ENCODE measurements around the gene KIF18A. TPM values are rescaled to one million over a fixed set of nuclear protein-coding genes. Genes with fewer than 3 reads are reported as not detected.
"Not testable (repeated sequence)": the region's sequence is repeated elsewhere in the genome, so short reads cannot be mapped to it uniquely, and the experiment has no call there.

Gene KIF18A
- total and polyA plus RNA-seq, 2 experiments from 2014 or later, result 3.2 to 6.3 TPM

GRCh38 chr11:28104984-28105383 lies 3.0 kb downstream of the KIF18A start:
- H3K4me1 ChIP-seq (ENCODE audit: insufficient read depth), result peaks cover 13% of the 10 kb centered on the region
- no peaks in the 10 kb centered on the region for H4K20me1 ChIP-seq (ENCODE audit: insufficient read depth, poor library complexity, severe bottlenecking)
- no peak for DNase-seq (ENCODE audit: low spot score)
- no peak overlapping the region for H3K4me2 ChIP-seq
- H3K36me3 ChIP-seq (replicated peaks; ENCODE audit: insufficient read depth, low read depth), result no peaks in the 10 kb centered on the region
- H3K9me2 ChIP-seq (replicated peaks; ENCODE audit: insufficient read depth), result no peaks in the 10 kb centered on the region
- WGBS (ENCODE audit: low lambda C conversion rate, missing lambda C conversion rate), result 88% methylated on average over 2 of the region's 2 CpGs
- H3K27me3 ChIP-seq, result no peaks in the 10 kb centered on the region
- H3K9me3 ChIP-seq (ENCODE audit: low read depth), result no peaks in the 10 kb centered on the region
- H3K4me3 ChIP-seq, result no peak overlapping the region
- H3K27ac ChIP-seq, result no peak overlapping the region
- no peak overlapping the region for H2AFZ ChIP-seq
- H3K79me2 ChIP-seq, result peaks cover 69% of the 10 kb centered on the region
- TF ChIP-seq EZH2 (IDR thresholded peaks at IDR 0.05; ENCODE audit: borderline replicate concordance), result no peak
- TF ChIP-seq CTCF (IDR thresholded peaks at IDR 0.05; ENCODE audit: poor library complexity), result no peak
- no peak for TF ChIP-seq EZH2phosphoT487 (IDR thresholded peaks at IDR 0.05; ENCODE audit: low read depth, severe bottlenecking, unreplicated experiment)

- H3K36me3 ChIP-seq (replicated peaks; ENCODE audit: insufficient read depth, low read depth), result no peaks in the 10 kb centered on the region
- no peak for DNase-seq (ENCODE audit: low spot score)
- H3K4me2 ChIP-seq, result no peak overlapping the region
- no peak overlapping the region for H3K4me3 ChIP-seq
- H4K20me1 ChIP-seq (ENCODE audit: insufficient read depth, poor library complexity, severe bottlenecking), result no peaks in the 10 kb centered on the region
- 64% methylated on average over 1 of the region's 1 CpG for WGBS (ENCODE audit: low lambda C conversion rate, missing lambda C conversion rate)
- H2AFZ ChIP-seq, result no peak overlapping the region
- no peaks in the 10 kb centered on the region for H3K9me2 ChIP-seq (replicated peaks; ENCODE audit: insufficient read depth)
- H3K27me3 ChIP-seq, result no peaks in the 10 kb centered on the region
- peaks cover 67% of the 10 kb centered on the region for H3K79me2 ChIP-seq
- H3K27ac ChIP-seq, result no peak overlapping the region
- peaks cover 8% of the 10 kb centered on the region for H3K4me1 ChIP-seq (ENCODE audit: insufficient read depth)
- TF ChIP-seq EZH2 (IDR thresholded peaks at IDR 0.05; ENCODE audit: borderline replicate concordance) (no peak), CTCF (IDR thresholded peaks at IDR 0.05; ENCODE audit: poor library complexity) (no peak), EZH2phosphoT487 (IDR thresholded peaks at IDR 0.05; ENCODE audit: low read depth, severe bottlenecking, unreplicated experiment) (no peak)
- no peaks in the 10 kb centered on the region for H3K9me3 ChIP-seq (ENCODE audit: low read depth)
Observed at GRCh38 chr11:28104425-28104824, 3.5 kb downstream of the KIF18A start.

GRCh38 chr11:28102300-28102699 lies 5.7 kb downstream of the KIF18A start:
- not testable (repeated sequence) for H3K4me2 ChIP-seq; H3K4me1 ChIP-seq (ENCODE audit: insufficient read depth); H3K36me3 ChIP-seq (replicated peaks; ENCODE audit: insufficient read depth, low read depth); H4K20me1 ChIP-seq (ENCODE audit: insufficient read depth, poor library complexity, severe bottlenecking); DNase-seq (ENCODE audit: low spot score); H3K9me3 ChIP-seq (ENCODE audit: low read depth); H3K9me2 ChIP-seq (replicated peaks; ENCODE audit: insufficient read depth); H3K27me3 ChIP-seq; H3K4me3 ChIP-seq; H2AFZ ChIP-seq; H3K27ac ChIP-seq
- peaks cover 64% of the 10 kb centered on the region for H3K79me2 ChIP-seq
- WGBS (ENCODE audit: low lambda C conversion rate, missing lambda C conversion rate), result 79% methylated on average over 4 of the region's 4 CpGs

GRCh38 chr11:28100665-28101064 lies 7.3 kb downstream of the KIF18A start:
- Histone ChIP-seq H3K27ac (no peak overlapping the region), H3K4me2 (no peak overlapping the region), H3K9me2 (replicated peaks; ENCODE audit: insufficient read depth) (no peaks in the 10 kb centered on the region), H3K27me3 (no peaks in the 10 kb centered on the region), H3K4me1 (ENCODE audit: insufficient read depth) (no peaks in the 10 kb centered on the region), H3K79me2 (peaks cover 52% of the 10 kb centered on the region), H4K20me1 (ENCODE audit: insufficient read depth, poor library complexity, severe bottlenecking) (no peaks in the 10 kb centered on the region), H2AFZ (no peak overlapping the region), H3K9me3 (ENCODE audit: low read depth) (no peaks in the 10 kb centered on the region), H3K36me3 (replicated peaks; ENCODE audit: insufficient read depth, low read depth) (no peaks in the 10 kb centered on the region), H3K4me3 (no peak overlapping the region)
- DNase-seq (ENCODE audit: low spot score), result no peak
- no peak for TF ChIP-seq EZH2 (IDR thresholded peaks at IDR 0.05; ENCODE audit: borderline replicate concordance)
- no peak for TF ChIP-seq EZH2phosphoT487 (IDR thresholded peaks at IDR 0.05; ENCODE audit: low read depth, severe bottlenecking, unreplicated experiment)
- no peak for TF ChIP-seq CTCF (IDR thresholded peaks at IDR 0.05; ENCODE audit: poor library complexity)
- WGBS (ENCODE audit: low lambda C conversion rate, missing lambda C conversion rate), result 87% methylated on average over 2 of the region's 2 CpGs
